ENCODE data around the gene TRIM47.
"Not testable (repeated sequence)": the region's sequence is repeated elsewhere in the genome, so short reads cannot be mapped to it uniquely, and the experiment has no call there.

Gene TRIM47

DNA sequence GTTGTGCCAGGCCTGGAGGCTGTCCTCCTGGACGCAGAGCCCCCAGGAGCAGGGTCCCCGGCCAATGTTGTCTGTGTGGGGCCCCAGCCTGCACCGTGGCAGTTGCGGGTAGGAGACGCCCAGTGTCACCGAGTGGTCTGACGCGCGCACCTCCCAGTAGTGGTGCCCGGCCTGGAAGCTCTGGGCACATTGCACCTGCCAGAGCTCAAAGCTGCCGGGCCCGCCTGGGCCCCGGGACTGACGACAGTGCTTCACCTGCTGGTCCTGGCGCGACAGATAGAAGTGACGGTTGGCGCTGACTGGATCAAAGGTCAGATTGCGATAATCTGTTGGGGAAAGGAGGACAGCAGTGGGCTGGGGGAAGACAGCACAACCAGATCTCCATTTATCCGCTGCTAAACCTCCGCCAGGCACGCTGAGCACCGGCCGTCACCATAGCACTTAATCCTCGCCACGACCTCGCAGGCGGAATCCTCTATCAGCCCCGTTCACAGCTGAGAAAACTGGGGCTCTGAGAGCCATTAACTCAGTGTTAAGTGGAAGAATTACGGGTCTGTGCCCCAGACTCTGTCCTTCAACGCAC is 12.7 kb upstream of the TRIM47 start:
- DNase-seq = no peak

DNA sequence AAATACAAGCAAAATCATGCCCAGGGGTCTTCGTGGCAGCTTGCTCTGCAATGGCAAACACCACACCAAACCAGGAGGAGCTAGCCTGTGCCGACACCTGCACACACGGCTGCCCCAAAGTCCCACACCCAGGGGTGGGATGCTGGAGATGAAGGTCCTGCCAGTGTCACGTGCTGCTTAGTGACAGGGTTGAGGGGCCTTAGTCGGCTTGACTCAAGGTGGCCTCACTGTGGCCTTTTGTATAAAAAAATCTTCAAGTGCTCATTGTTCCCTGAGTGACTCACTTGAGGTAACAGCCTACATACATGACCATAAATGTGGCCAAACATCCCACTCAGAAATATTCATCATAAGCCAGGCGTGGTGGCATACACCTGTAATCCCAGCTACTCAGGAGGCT is 11.1 kb upstream of the TRIM47 start:
- DNase-seq = no peak

DNA sequence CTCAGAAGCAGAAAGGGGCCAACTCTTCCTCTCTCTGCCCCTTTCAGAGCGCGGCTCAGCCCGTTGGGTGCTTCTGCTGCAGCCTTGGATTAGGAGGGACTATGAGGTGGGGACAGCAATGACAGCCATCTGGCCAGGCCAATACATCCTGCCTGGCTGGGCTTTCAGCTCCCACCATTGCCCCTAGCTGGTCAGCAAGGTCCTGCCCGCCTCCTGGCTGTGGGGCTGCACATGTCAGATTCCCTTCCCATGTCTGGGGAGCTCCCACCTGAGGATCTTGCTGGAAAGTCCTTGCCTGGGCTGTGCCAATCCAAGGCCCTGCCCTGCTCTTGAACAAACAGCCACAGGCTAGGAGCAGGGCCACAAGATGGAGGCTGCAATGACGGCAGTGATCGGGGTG is 10.1 kb upstream of the TRIM47 start:
- no peak for DNase-seq

DNA sequence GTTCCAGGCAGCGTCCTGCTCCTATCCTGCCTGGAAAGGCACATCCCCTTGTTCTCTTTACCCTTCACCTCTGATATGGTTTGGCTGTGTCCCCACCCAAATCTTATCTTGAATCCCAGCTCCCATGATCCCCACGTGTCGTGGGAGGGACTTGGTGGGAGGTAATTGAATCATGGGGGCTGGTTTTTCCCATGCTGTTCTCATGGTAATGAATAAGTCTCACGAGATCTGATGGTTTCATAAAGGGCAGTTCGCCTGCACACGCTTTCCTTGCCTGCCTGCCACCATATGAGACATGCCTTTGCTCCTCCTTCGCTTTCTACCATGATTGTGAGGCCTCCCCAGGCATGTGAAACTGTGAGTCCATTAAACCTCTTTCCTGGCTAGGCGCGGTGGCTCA is 7.5 kb upstream of the TRIM47 start:
- not testable (repeated sequence) for DNase-seq

DNA sequence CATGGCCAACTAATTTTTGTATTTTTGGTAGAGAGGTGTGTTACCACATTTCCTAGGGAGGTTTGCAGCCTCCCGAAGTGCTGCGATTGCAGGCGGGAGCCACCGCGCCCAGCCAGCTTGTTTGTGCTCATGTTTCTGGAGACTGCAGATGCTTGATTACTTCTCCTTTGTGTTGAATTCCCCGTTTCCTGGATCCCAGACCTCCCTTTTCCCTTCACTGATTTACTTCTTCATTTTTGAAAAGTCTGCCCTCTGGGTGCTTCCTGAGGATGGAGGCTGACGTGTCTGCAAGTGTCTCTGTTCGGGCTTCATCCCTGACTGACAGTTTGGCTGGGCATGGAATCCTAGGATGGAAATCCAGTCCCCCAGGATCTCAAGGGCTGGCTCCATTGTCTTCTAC is 7.0 kb upstream of the TRIM47 start:
- no peak for DNase-seq

DNA sequence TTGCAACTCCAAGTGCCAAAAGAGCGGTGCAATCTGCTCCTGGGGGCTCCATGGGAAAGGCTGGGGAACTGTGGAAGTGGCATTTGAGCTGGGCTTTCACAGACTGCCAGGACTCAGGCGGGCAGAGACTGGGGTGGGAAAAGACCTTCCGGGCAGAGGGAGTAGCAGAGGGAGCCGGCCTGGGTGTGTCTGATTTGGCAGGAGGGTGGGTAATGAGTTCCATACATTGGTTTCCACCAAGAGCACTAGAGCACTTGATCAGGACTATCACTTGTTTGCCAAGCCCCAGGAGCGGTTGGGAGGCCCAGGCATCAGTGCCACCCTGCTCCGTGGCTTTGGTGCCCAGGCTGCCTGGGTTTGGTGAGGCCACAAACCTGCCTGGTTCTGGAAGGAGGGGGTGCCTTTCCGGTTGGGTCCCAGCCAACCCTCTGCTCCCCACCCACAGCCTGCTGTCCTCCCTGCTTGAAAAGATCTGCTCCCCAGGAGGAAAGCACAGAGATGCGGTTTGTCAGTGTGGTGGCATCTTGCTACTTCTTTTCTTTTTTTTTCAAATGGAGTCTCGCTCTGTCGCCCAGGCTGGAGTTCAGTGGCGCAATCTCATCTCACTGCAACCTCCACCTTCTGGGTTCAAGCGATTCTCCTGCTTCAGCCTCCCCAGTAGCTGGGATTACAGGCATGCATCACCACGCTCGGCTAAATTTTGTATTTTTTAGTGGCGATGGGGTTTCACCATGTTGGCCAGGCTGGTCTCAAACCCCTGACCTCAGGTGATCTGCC is 3.5 kb upstream of the TRIM47 start:
- DNase-seq = no peak

DNA sequence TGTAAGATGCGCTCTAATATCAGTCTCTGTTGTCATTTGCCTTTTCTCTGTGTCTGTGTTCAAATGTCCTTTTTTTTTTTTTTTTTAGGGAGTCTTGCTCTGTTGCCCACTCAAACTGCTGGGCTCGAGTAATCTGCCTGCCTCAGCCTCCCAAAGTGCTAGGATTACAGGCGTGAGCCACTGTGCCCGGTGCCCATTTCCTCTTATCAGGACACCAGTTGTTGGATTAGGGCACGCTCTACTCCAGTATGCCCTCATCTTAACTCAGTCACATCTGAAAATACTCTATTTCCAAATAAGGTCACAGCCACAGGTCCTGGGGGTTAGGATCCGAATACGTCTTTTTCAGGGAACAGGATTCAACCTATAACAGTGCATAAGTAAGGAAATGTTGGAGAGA is 1.9 kb upstream of the TRIM47 start:
- no peak for DNase-seq

DNA sequence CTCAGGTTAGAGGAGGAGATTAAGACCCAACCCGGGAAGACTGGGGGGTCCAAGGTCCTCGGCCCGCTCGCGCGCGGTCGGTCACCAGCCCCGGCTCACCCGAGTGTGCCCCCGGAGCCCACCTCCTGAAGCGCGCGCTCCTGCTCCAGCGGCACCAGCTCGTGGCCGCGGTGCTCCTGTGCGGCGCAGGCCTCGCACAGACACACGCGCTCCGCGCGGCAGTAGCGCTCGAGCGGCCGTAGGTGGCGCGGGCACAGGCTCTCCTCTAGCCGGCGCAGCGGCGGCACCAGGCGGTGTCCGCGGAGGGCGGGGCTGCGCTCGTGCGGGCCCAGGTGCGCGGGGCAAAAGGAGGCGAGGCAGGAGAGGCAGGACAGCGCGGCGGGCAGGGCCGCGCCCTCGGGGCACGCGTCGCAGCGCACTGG is 618 bp downstream of the TRIM47 start:
- DNase-seq = peak; percentile 75

DNA sequence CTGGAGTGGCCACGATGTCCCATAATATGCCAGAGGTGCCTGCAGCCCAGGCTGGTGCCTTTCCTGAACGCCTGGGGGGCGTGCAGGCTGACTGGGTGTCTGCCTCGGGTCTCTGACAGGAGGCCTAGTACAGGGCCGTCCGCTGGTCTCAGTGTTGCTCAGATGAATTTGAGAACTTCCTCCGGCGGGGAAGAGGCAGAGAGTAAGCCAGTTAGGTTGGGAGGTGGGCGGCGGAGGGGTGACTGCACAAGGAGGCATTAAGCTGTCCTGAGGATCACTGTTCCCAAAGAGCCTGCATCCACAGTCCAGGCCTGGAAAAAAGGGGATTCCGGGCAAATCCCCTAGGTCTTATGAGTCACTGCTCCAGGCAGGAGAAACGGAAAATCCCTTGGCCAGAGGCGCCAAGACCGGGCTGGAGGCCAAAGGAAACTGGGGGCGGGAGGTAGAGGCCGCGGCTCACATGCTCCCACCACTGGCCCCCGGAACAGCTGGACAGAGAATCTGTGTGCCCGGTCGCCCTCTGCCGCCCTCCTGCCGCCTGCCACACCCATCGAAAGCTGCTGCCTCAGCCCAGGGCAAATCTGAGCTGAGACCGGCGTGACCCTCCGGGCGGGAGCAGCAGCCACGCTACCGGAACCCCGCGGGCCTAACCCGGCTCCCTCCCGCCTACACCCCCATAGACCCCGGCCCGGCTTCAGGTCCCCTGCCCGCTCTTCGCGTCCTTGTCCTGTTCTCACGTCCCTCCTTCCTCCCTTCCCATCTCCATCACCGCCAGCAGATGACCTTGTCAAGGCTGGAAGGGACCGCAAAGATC is 1.2 kb downstream of the TRIM47 start:
- DNase-seq = no peak

DNA sequence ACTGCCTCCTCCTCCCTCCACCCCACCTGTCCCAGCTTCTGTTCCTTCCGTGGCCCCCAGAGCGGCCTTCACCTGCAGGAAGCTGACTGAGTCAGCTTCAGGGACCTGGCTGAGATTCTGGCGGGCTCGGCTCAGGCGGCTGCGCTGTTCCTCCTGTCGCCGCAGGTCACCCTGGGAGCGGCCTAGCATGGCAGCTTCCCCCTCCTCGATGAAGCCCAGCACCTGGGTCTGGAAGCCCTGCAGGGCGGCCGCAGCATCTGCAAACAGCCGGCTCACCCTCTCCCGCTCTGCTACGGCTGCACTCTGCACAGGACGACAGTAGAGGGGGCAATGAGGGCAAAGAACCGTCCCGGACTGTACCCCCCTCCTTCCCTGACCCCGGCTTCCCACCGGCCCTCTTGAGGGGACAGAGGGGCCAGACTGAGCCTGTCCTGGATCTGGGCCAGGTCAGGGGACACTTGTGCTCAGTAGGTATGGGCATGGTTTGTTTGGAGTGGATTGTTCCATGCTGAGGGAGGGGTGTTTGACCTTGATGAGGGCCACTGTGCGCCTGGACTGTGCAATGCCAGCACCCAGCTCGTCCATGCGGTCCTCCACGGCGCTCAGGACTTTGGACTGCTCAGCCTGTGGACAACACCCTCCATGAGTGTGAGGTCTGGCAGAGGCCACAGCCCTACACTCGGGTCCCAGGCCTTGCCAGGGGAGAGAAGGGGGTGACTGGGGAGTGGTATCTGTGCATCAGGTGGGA is 2.0 kb downstream of the TRIM47 start:
- peak; percentile 88 for DNase-seq

DNA sequence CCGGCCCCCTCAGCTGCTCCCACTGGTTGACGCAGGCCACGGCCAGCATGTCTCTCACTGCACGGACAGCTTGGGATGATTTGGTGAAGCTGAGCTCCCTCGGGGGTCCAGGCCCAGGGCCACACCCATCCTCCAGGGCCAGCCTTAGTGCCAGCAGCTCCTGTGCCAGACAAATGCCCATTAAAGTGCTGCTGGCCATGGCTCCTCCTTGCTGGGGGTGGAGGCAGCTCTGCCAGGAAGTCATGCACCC is 2.5 kb downstream of the TRIM47 start:
- DNase-seq = no peak

DNA sequence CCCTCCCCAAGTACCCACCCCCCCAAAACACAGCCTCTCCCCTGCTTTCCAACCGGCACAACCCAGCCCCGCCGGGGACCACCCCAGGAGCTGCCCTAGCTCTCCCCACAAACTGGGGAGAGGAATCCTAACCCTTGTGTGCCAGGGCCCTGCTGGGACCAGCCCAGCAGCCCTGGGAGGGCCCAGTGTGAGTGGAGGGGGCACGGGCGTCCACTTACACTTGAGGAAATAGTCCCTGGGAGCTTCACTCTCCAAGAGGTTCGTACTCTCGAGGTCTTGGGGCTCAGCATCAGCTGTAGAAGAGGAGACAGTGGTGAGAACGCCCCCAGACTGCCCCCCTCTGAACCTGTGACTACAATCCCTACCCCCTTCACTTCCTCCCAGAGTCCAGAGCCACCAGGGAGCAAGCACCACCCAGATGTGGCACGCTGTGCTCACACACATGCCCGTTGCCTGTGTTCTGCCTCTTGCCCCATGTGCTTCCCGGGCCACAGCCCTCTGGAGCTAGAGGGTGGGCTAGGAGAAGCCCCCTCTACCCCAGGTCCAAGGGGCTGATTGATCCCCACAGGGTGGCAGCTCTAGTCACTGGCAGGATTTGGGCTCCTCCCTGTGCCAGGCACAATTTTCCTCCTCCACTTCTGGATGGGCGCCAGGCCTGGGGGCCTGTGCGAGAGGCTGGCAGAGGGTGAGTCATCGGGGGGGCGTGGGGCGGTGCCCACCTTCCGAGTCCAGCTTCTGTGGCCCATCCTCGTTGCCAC is 3.0 kb downstream of the TRIM47 start:
- peak; percentile 61 for DNase-seq

DNA sequence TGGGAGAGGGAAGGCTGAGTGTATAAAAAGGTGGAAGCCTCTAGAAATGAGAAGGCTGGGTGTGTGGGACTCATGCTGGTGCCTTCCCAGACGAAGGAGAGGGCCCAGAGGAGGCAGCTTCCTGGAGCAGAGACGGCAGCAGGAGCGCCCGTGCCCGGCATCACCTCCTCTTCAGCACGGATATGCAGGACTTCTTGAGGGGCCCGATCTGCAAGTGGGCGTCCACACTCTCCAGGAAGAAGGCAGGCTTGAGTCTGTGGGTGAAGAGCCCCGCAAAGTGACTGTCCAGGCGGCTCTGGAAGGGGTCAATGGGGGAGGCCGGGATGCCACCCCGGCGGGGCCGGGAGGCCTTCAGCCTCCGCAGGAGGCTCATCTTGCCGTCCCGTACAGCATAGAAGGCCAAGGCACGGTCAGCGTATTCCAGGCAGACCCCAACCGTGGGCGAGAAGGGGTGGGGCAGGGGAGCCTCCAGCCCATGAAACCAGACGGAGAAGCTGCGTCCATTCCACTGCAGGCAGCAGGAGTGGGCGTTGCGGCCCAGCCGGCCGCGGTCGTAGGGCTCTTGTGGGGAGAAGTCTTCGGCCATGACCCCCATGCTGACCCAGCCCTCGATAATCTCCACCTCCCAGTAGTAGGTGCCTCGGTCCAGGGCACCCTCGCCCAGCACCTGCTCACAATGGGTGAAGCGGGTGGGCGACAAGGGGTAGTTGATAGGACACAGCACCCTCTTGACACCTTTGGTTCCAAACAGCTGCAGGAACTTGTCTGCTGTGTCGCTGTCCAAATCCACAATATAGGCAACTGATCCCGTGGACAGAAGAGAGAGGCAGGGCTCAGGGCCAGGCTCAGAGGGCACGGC is 3.8 kb downstream of the TRIM47 start:
- no peak for DNase-seq

DNA sequence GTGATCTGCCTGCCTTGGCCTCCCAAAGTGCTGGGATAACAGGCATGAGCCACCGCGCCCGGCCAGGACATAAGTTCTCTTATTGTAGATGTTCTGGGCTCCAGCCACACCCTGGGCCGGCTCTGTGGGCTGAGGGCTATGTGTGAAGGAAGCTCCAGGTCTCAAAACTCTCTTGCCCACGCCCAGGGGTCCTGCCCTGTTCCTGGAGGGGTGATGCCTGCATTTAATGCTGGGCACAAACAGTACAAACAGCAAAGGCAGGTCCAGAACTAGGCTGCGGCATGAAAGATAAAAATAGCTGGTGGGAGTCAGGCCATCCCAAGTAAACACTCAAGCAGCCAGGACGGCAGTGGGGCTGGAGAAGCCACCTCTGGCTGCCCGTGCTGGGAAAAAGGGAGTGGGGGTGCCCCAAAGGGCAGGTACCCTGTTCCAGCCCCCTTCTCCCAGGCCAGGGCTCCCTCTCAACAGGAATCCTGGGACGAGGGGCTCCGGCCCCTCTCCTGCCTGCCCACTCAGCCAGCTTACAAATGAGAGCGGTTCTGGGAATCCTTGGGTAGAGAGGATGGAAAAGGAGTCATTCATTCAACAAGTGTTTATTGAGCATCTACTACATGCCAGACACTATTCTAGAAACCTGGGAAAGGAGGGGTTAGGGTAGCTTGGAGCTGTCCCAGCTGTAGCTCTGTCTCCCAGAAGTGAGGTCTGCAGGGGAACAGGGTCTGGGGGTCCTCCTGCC is 4.6 kb downstream of the TRIM47 start:
- no peak for DNase-seq

DNA sequence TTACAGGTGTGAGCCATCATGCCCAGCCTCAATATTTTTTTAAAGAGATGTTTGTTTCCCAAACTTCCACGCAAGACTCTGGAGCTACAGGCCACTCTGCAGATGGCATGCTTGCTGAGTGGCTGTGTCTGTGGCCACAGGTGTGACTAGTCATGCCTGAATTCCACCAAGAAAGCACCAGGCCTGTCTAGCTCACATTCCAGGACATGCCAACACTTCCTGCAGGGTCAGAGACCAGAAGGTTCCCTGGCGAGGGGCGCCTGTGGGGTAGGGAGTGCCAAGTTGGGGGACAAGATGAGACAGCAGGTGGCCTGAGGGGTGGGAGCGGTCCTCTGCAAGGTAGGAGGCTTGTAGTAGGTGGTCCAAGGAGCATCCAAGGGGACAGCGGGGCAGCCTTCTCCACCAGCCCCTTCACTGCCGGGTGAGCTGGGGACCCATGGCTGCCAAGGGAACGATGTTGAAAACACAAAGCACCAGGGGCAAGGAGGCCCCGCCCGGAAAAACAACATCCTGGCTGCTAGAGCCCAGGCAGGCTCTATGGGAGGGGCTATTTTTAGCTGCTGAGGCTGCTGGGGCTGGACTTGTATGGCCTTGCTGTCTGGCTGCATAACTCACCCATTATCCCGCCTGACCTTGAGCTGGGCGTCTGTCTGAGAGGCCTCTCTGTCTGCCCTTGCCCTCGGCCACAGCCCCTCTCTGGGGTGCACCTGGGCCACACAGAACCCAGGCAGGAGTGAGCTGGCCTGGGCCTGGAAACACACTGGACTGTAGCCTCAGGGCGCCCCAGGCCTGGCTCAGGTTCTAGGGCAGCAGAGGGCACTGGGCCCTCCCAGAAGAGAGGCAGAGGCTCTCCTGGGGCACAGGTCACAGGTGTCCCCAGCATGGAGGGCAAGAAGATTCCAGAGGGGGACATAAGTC is 5.7 kb downstream of the TRIM47 start:
- DNase-seq = peak; percentile 38

DNA sequence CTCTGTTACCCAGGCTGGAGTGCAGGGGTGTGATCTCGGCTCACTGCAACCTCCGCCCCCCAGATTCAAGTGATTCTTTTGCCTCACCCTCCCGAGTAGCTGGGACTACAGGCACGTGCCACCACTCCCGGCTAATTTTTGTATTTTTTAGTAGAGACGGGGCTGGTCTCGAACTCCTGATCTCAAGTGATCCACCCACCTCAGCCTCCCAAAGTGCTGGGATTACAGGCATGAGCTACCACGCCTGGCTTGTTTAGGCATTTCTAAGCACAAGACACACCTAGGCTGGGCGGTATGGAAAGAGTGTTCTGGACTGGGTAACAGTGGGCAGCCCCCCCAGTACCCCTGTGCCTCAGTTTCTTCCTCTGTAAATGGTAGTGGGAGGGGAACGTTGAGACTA is 8.2 kb downstream of the TRIM47 start:
- not testable (repeated sequence) for DNase-seq

DNA sequence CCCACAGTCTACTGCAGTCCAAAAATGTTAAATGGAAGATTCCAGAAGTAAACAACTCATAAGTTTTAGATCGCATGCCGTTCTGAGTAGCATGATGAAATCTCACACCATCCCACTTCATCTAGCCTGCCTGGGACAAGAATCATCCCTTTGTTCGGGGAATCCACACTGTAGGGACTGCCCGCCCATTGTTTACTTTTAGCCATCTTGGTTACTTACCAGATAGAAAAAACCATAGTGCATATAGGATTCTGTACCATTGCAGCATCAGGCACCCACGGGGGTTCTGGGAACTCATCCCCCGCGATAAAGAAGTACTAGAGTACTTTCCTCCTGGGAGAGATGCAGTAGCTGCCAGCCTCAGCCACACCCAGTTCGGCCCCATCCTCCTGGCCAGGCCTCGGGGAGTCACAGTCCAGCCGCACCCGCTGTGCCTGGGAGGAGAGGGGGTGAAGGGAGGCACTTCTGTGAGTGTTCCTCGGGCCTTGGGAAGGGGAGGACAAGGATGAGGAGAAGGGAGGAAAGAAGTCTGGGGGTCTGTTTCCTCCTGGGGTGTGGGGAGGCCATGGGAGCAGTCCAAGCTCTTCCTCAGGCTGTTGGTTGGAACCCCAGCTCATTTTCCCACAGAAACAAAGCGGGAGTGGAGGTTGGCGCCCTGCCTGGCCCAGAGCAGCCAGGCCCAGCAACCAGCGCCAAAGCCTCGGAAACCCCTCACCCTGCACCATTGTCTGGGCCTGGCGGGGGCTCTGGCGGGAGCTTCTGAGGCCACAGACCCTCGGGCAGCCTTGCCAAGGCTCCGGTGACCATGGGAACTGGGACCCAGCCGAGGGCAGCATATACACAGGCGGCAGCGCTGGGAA is 8.9 kb downstream of the TRIM47 start:
- DNase-seq = no peak

DNA sequence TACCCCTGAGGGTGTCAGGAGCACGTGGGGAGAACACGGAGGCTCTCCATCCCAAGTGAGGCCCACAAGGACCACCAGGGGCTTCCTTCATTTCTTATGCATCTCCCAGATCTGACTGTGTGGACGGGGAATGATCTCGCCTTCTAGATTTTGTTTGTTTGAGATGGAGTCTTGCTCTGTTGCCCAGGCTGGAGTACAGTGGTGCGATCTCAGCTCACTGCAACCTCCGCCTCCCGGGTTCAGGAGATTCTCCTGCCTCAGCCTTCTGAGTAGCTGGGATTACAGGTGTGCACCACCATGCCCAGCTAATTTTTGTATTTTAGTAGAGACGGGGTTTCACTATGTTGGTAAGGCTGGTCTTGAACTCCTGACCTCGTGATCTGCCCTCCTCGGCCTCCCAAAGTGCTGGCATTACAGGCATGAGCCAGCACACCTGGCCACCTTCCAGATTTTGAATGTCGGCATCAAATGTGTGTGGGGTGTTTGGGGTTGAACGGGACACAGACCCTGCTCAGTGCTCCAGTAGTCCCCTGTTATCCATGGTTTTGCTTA is 9.6 kb downstream of the TRIM47 start:
- DNase-seq = not testable (repeated sequence)
